MM.1S (cell line): Measurements from ENCODE around the gene UGT2B15.

ENCODE experiments used
- DNase-seq: peaks from one replicate; pipeline ENCODE4 v3.0.0-alpha.2; 2015
- H2AFZ ChIP-seq: fragments of 300-600 bp; sonication (generic); 2 replicates; pipeline ENCODE4 v1.6.0; 2016; ENCODE audit warnings: antibody characterized with exemption, low read length
- H3F3A ChIP-seq: fragments of 300-600 bp; sonication (generic); 2 replicates; pipeline ENCODE4 v1.6.1; 2016; ENCODE audit warnings: mild to moderate bottlenecking, antibody characterized with exemption, low read length, moderate library complexity, mixed read lengths; ENCODE audit not compliant: insufficient read depth
- H3K27ac ChIP-seq: fragments of 300-600 bp; sonication (generic); 2 replicates; pipeline ENCODE4 v1.5.1; 2016; ENCODE audit warnings: mild to moderate bottlenecking, low read length
- H3K27me3 ChIP-seq: fragments of 300-600 bp; sonication (generic); replicated peaks from 2 replicates; pipeline ENCODE4 v1.6.0; 2016; ENCODE audit warnings: low read length; ENCODE audit not compliant: insufficient read depth
- H3K36me3 ChIP-seq: fragments of 300-600 bp; sonication (generic); replicated peaks from 2 replicates; pipeline ENCODE4 v1.6.1; 2016; ENCODE audit warnings: mild to moderate bottlenecking, low read length, mixed read lengths; ENCODE audit not compliant: insufficient read depth
- H3K4me1 ChIP-seq: fragments of 300-600 bp; sonication (generic); 2 replicates; pipeline ENCODE4 v1.6.1; 2016; ENCODE audit warnings: low read length, mixed read lengths
- H3K4me2 ChIP-seq: fragments of 300-600 bp; sonication (generic); 2 replicates; pipeline ENCODE4 v1.6.0; 2016; ENCODE audit warnings: low read depth, low read length
- H3K4me3 ChIP-seq: fragments of 300-600 bp; sonication (generic); 2 replicates; pipeline ENCODE4 v1.5.1; 2016; ENCODE audit warnings: low read length, mixed read lengths
- H3K79me2 ChIP-seq: fragments of 300-600 bp; sonication (generic); 2 replicates; pipeline ENCODE4 v1.6.1; 2016; ENCODE audit warnings: mixed run types, low read length, mixed read lengths
- H3K9ac ChIP-seq: fragments of 300-600 bp; sonication (generic); 2 replicates; pipeline ENCODE4 v1.6.1; 2016; ENCODE audit warnings: low read length, mixed read lengths
- H3K9me2 ChIP-seq: fragments of 300-600 bp; sonication (generic); replicated peaks from 2 replicates; pipeline ENCODE4 v1.6.1; 2016; ENCODE audit warnings: mild to moderate bottlenecking, low read length, mixed read lengths; ENCODE audit not compliant: insufficient read depth
- H3K9me3 ChIP-seq: fragments of 300-600 bp; sonication (generic); replicated peaks from 2 replicates; pipeline ENCODE4 v1.6.1; 2016; ENCODE audit warnings: mild to moderate bottlenecking, low read length, mixed read lengths; ENCODE audit not compliant: insufficient read depth
- H4K20me1 ChIP-seq: fragments of 300-600 bp; sonication (generic); 2 replicates; pipeline ENCODE4 v1.6.1; 2016; ENCODE audit warnings: mild to moderate bottlenecking, low read length, moderate library complexity, mixed read lengths; ENCODE audit not compliant: insufficient read depth
- EZH2 ChIP-seq: fragments of 300-600 bp; sonication (generic); optimal IDR thresholded peaks from 2 replicates; pipeline ENCODE3; 2017; ENCODE audit warnings: low read depth, mild to moderate bottlenecking, antibody characterized with exemption, low read length, mixed read lengths
- EZH2phosphoT487 ChIP-seq: fragments of 300-600 bp; sonication (generic); IDR thresholded peaks from 2 replicates; pipeline ENCODE4 v1.6.1; 2018; ENCODE audit warnings: antibody characterized with exemption, low read length
- TF ChIP-seq, protein P1 (sequence below): fragments of 300-600 bp; sonication (generic); IDR thresholded peaks from 2 replicates; pipeline ENCODE4 v1.5.1; 2016; ENCODE audit warnings: antibody characterized with exemption, low read length, mixed read lengths

UGT2B15 gene

GRCh38 chr4:68700152-68700551, 29.7 kb upstream of the UGT2B15 start:
- H3K4me3 ChIP-seq, result no peak overlapping the region
- no peak overlapping the region for H3K9ac ChIP-seq
- H3K36me3 ChIP-seq, result no peaks in the 10 kb centered on the region
- TF ChIP-seq EZH2 (no peak), EZH2phosphoT487 (no peak)
- TF ChIP-seq, protein P1, sequence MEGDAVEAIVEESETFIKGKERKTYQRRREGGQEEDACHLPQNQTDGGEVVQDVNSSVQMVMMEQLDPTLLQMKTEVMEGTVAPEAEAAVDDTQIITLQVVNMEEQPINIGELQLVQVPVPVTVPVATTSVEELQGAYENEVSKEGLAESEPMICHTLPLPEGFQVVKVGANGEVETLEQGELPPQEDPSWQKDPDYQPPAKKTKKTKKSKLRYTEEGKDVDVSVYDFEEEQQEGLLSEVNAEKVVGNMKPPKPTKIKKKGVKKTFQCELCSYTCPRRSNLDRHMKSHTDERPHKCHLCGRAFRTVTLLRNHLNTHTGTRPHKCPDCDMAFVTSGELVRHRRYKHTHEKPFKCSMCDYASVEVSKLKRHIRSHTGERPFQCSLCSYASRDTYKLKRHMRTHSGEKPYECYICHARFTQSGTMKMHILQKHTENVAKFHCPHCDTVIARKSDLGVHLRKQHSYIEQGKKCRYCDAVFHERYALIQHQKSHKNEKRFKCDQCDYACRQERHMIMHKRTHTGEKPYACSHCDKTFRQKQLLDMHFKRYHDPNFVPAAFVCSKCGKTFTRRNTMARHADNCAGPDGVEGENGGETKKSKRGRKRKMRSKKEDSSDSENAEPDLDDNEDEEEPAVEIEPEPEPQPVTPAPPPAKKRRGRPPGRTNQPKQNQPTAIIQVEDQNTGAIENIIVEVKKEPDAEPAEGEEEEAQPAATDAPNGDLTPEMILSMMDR, result no peak
- no peak overlapping the region for H3K4me2 ChIP-seq
- no peak for DNase-seq
- H3K27ac ChIP-seq, result no peak overlapping the region
- no peaks in the 10 kb centered on the region for H3K27me3 ChIP-seq
- H3K4me1 ChIP-seq, result no peaks in the 10 kb centered on the region
- H4K20me1 ChIP-seq, result no peaks in the 10 kb centered on the region
- no peaks in the 10 kb centered on the region for H3K9me2 ChIP-seq
- H3F3A ChIP-seq, result no peaks in the 10 kb centered on the region
- no peak overlapping the region for H2AFZ ChIP-seq
- H3K9me3 ChIP-seq, result no peaks in the 10 kb centered on the region
- no peaks in the 10 kb centered on the region for H3K79me2 ChIP-seq

DNA sequence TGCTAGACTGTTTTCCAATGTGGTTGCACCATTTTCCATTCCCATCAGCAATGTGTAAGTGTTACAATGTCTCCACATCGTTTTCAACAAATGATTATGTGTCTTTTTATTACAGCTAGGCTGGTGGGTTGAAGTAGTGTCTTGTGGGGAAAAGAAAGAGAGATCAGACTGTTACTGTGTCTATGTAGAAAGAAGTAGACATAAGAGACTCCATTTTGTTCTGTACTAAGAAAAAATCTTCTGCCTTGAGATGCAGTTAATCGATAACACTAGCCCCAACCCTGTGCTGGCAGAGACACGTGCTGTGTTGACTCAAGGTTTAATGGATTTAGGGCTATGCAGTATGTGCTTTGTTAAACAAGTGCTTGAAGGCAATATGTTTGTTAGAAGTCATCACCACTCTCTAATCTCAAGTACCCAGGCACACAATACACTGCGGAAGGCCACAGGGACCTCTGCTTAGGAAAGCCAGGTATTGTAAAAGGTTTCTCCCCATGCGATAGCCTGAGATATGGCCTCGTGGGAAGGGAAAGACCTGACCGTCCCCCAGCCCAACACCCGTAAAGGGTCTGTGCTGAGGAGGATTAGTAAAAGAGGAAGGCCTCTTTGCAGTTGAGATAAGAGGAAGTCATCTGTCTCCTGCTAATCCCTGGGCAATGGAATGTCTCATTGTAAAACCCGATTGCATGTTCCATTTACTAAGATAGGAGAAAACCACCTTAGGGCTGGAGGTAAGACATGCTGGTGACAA, 23.0 kb upstream of the UGT2B15 start:
- no peak overlapping the region for H3K9ac ChIP-seq
- H3K4me1 ChIP-seq, result no peaks in the 10 kb centered on the region
- no peak for DNase-seq
- H3K36me3 ChIP-seq, result no peaks in the 10 kb centered on the region
- H3K27me3 ChIP-seq, result no peaks in the 10 kb centered on the region
- H3F3A ChIP-seq, result no peaks in the 10 kb centered on the region
- no peak overlapping the region for H3K4me2 ChIP-seq
- no peak overlapping the region for H2AFZ ChIP-seq
- H3K9me3 ChIP-seq, result no peaks in the 10 kb centered on the region
- H3K27ac ChIP-seq, result no peak overlapping the region
- no peak overlapping the region for H3K4me3 ChIP-seq
- no peaks in the 10 kb centered on the region for H4K20me1 ChIP-seq
- H3K79me2 ChIP-seq, result no peaks in the 10 kb centered on the region
- TF ChIP-seq EZH2 (no peak), EZH2phosphoT487 (no peak)
- TF ChIP-seq, protein P1, result no peak
- H3K9me2 ChIP-seq, result no peaks in the 10 kb centered on the region

- no peaks in the 10 kb centered on the region for H4K20me1 ChIP-seq
- H3K9ac ChIP-seq, result no peak overlapping the region
- no peaks in the 10 kb centered on the region for H3K79me2 ChIP-seq
- no peaks in the 10 kb centered on the region for H3K4me1 ChIP-seq
- no peak overlapping the region for H3K27ac ChIP-seq
- H3K27me3 ChIP-seq, result no peaks in the 10 kb centered on the region
- no peak overlapping the region for H2AFZ ChIP-seq
- H3F3A ChIP-seq, result no peaks in the 10 kb centered on the region
- H3K4me2 ChIP-seq, result no peak overlapping the region
- no peak overlapping the region for H3K4me3 ChIP-seq
- H3K9me3 ChIP-seq, result no peaks in the 10 kb centered on the region
- no peaks in the 10 kb centered on the region for H3K36me3 ChIP-seq
- TF ChIP-seq, protein P1, result no peak
- TF ChIP-seq EZH2 (no peak), EZH2phosphoT487 (no peak)
- no peaks in the 10 kb centered on the region for H3K9me2 ChIP-seq
- DNase-seq, result no peak
Measured at GRCh38 chr4:68691186-68691585, 20.7 kb upstream of the UGT2B15 start.
